Omental fat pad (tissue), 4 donors: ENCODE measurements around the gene PARP8. TPM values are rescaled to one million over a fixed set of nuclear protein-coding genes. Genes with fewer than 3 reads are reported as not detected.

ENCODE experiments used
- ATAC-seq: fragments of 150-250 bp; one replicate; pipeline ENCODE4 v1.9.1; 2016; ENCODE audit warnings: mild to moderate bottlenecking, moderate library complexity; ENCODE audit not compliant: low FRiP score
- DNase-seq: peaks from one replicate; pipeline ENCODE4 v3.0.0-alpha.2; 2019; ENCODE audit warnings: low spot score
- CTCF ChIP-seq, 3 donors: fragments of 450-650 bp; IDR thresholded peaks; one replicate each; pipeline ENCODE4 v1.5.1; 2016 to 2017; ENCODE audit warnings: antibody characterized with exemption in 3 of 3, mild to moderate bottlenecking in 3 of 3, moderate library complexity in 2 of 3
- total RNA-seq, 4 donors: library from RNA; depleted of rRNA; stranded (reverse); fragments of >200 nt; gene quantifications; one replicate each; pipeline ENCODE4 v1.1.0, GENCODE V29; 2016

The PARP8 gene
- total RNA-seq, 4 donors from 2014 or later: 28.9 to 38.1 (median 29.7) TPM

DNA sequence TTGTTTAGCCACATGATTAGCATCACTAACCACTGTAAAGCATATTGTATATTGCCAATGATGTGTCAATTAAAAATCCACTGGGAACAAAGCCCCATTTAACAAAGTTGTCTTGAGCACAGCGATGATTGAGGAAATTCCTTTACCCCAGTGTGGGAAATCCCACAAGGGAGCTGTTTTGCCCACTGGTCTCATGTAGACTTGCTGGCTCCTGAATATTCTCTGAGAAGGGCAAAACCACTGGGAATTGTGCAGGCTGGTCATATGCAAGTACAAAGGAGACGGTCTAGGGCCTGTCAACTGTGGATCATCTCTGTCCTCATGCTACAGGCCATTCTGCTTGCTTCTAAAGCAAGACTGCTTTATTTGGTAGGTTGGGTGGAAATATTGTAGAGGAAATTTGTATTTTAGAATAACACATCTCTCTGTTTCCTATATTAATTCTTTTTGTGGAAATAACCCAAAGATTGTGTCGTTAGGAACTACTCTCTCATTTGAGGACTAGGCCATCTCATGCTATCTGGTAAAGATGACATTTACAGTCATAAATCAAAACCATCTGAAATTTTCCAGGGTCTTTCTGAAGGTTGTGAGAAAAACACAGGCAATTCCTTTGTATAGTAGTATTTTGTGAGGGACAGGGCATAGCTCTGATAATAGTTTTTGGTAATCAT, 60.2 kb downstream of the PARP8 start:
- DNase-seq: no peak
- TF ChIP-seq CTCF (IDR thresholded peaks at IDR 0.05): no peak
- no peak for ATAC-seq

DNA sequence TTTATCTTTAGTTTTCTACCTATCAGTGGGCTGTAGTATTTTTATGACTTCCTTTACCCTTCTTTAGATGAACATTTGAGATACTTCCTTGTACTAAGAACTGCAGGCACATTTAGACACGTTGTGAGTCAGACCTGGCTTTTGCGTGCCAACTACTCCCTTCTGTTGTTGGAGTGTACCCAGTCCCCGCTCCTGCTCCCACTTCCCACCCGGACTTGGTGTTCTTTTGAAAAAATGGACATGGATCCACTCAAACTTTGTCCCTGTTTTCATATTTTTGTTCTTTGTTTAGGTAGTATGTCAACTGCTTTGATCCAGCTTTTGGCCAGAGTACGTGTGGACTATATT, 60.7 kb downstream of the PARP8 start:
- TF ChIP-seq CTCF (IDR thresholded peaks at IDR 0.05): no peak
- DNase-seq: no peak
- ATAC-seq: peak; percentile 75

GRCh38 chr5:50727845-50728244, 61.4 kb downstream of the PARP8 start:
- no peak for DNase-seq
- no peak for TF ChIP-seq CTCF (IDR thresholded peaks at IDR 0.05)

GRCh38 chr5:50730336-50730735, 63.9 kb downstream of the PARP8 start:
- ATAC-seq (no peak), DNase-seq (no peak)
- no peak for TF ChIP-seq CTCF (IDR thresholded peaks at IDR 0.05)

More at GRCh38 chr5:50727845-50728244, 61.4 kb downstream of the PARP8 start:
- ATAC-seq: no peak

GRCh38 chr5:50730841-50731240, 64.4 kb downstream of the PARP8 start:
- ATAC-seq (no peak), DNase-seq (no peak)
- no peak for TF ChIP-seq CTCF (IDR thresholded peaks at IDR 0.05)

GRCh38 chr5:50733741-50734140, 67.3 kb downstream of the PARP8 start:
- DNase-seq (no peak), ATAC-seq (no peak)
- TF ChIP-seq CTCF (IDR thresholded peaks at IDR 0.05): no peak

DNA sequence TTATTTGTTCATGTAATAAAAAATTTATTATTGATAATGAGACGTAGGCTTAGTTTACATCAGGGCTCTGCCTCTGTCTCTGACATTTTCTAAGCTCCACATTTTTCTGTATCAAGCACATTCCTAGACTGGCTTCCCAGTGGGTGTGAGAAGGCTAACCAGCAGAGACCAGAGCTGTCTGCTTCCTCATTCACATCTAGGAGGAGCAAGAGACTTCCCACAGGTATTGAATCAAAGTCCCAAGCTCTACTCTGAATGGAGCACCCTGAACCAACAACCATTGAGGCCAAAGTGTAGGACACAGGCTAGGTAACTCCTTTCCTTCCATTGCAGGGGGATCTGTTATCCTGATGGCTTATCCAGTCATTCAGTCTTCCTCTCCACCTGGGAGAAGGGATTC, 72.4 kb downstream of the PARP8 start:
- ATAC-seq: no peak
- DNase-seq: no peak
- TF ChIP-seq CTCF (IDR thresholded peaks at IDR 0.05): no peak
